GM19193 (cell line): ENCODE measurements around the gene SPIN1.

Source experiments
- POLR2A ChIP-seq: IDR thresholded peaks from 4 replicates; pipeline ENCODE4 v1.6.1; 2011; ENCODE audit not compliant: insufficient read depth, insufficient read length; ENCODE audit errors: extremely low read depth

Gene SPIN1

GRCh38 chr9:88388203-88388885, at the start of gene SPIN1:
Gene SPIN1, plus strand, starts transcription at chr9:88388444. Its CDS starts 38,096 bp downstream, at chr9:88426540.
- TF ChIP-seq POLR2A = peak; percentile 50

- TF ChIP-seq POLR2A = no peak
These were observed 48.9 kb upstream of the SPIN1 start for GRCh38 chr9:88339317-88339716.

- no peak for TF ChIP-seq POLR2A
These were observed 46.0 kb upstream of the SPIN1 start for GRCh38 chr9:88342246-88342645.

- TF ChIP-seq POLR2A = no peak
These were observed 44.2 kb upstream of the SPIN1 start for GRCh38 chr9:88344013-88344412.

GRCh38 chr9:88355166-88355565, 33.1 kb upstream of the SPIN1 start:
- TF ChIP-seq POLR2A = no peak

GRCh38 chr9:88358723-88359122, 29.5 kb upstream of the SPIN1 start:
- TF ChIP-seq POLR2A = no peak

GRCh38 chr9:88359974-88360373, 28.3 kb upstream of the SPIN1 start:
- no peak for TF ChIP-seq POLR2A

GRCh38 chr9:88362681-88363080, 25.6 kb upstream of the SPIN1 start:
- TF ChIP-seq POLR2A = no peak

GRCh38 chr9:88363661-88364060, 24.6 kb upstream of the SPIN1 start:
- TF ChIP-seq POLR2A = no peak

GRCh38 chr9:88364706-88365105, 23.5 kb upstream of the SPIN1 start:
- TF ChIP-seq POLR2A = no peak

- TF ChIP-seq POLR2A = no peak
These were observed 17.9 kb upstream of the SPIN1 start for GRCh38 chr9:88370346-88370745.

- TF ChIP-seq POLR2A = no peak
These were observed 16.1 kb upstream of the SPIN1 start for GRCh38 chr9:88372103-88372654.

GRCh38 chr9:88373045-88373444, 15.2 kb upstream of the SPIN1 start:
- TF ChIP-seq POLR2A = no peak

GRCh38 chr9:88378317-88378716, 9.9 kb upstream of the SPIN1 start:
- no peak for TF ChIP-seq POLR2A

GRCh38 chr9:88379352-88379751, 8.9 kb upstream of the SPIN1 start:
- no peak for TF ChIP-seq POLR2A

- no peak for TF ChIP-seq POLR2A
These were observed 8.1 kb upstream of the SPIN1 start for GRCh38 chr9:88380118-88380517.
